Endothelial cell of umbilical vein (primary cell): ENCODE measurements around the gene EIF4E3. TPM values are rescaled to one million over a fixed set of nuclear protein-coding genes. Genes with fewer than 3 reads are reported as not detected.
A peak's percentile ranks its signal among the peaks of the same experiment; 100 is the strongest.

ENCODE experiments used
- BruUV-seq: library from RNA; stranded (reverse); fragments of 400-500 nt; replicated peaks from 2 replicates; lab custom pipeline; 2021; lab: Mats Ljungman, UMichigan
- CTCF ChIA-PET: fragments of 300-600, 350-600 bp; sonication (Branson Sonifier 250); formaldehyde crosslinking; loops from one replicate; lab custom pipeline; 2021; ENCODE audit warnings: antibody characterized with exemption, inconsistent platforms; lab: Charles Lee
- POLR2A ChIA-PET: fragments of 300-600, 350-600 bp; sonication (Branson Sonifier 250); formaldehyde crosslinking; loops from one replicate; lab custom pipeline; 2021; ENCODE audit warnings: antibody characterized with exemption, inconsistent platforms; lab: Charles Lee
- DNase-seq: peaks from one replicate; pipeline ENCODE4 v3.0.0-alpha.2; 2011; ENCODE audit warnings: low read depth, low spot score
- FAIRE-seq: peaks from 2 replicates; lab custom pipeline; 2011; peaks lifted over from hg19 to GRCh38; lab: Jason Lieb, UNC
- H2AFZ ChIP-seq: 2 replicates; pipeline ENCODE4 v1.6.0; 2012; ENCODE audit warnings: low read depth, low read length, control low read depth, inconsistent platforms
- H3K27ac ChIP-seq: 2 replicates; pipeline ENCODE4 v1.5.1; 2011; ENCODE audit warnings: low read depth, mild to moderate bottlenecking, control low read depth, low read length, moderate library complexity; ENCODE audit not compliant: insufficient read depth
- H3K27me3 ChIP-seq, 2 experiments: 2 replicates each; pipeline versions ENCODE4 v1.6.0 to v1.6.1; 2011; ENCODE audit warnings: low read length in 2 of 2, mixed read lengths in 1 of 2; ENCODE audit not compliant: control insufficient read depth in 2 of 2, insufficient read depth in 2 of 2
- H3K36me3 ChIP-seq, 2 experiments: 2 replicates in 1 of 2; 3 replicates in 1 of 2; pipeline ENCODE4 v1.5.1; 2011; ENCODE audit warnings: low read length in 2 of 2, mild to moderate bottlenecking in 1 of 2, moderate library complexity in 1 of 2; ENCODE audit not compliant: control insufficient read depth in 2 of 2, insufficient read depth in 2 of 2; ENCODE audit errors: extremely low read depth in 1 of 2
- H3K4me1 ChIP-seq: 3 replicates; pipeline ENCODE4 v1.5.1; 2011; ENCODE audit warnings: mild to moderate bottlenecking, low read length; ENCODE audit not compliant: control insufficient read depth, insufficient read depth; ENCODE audit errors: extremely low read depth
- H3K4me2 ChIP-seq: 2 replicates; pipeline ENCODE4 v1.6.1; 2011; ENCODE audit warnings: low read length, control low read depth, mixed read lengths; ENCODE audit not compliant: insufficient read depth
- H3K4me3 ChIP-seq, 3 experiments: fragments of 200-600 bp in 1 of 3; sonication (generic), shearing (Covaris generic) in 1 of 3; replicated peaks in 1 of 3; 2 replicates each; pipeline ENCODE4 v1.5.1; 2011 to 2016; ENCODE audit warnings: control low read depth in 3 of 3, low read length in 3 of 3, mild to moderate bottlenecking in 2 of 3, inconsistent platforms in 1 of 3, low read depth in 1 of 3, moderate library complexity in 1 of 3; ENCODE audit not compliant: insufficient read depth in 1 of 3
- H3K79me2 ChIP-seq: 2 replicates; pipeline ENCODE4 v1.6.0; 2012; ENCODE audit warnings: low read length, inconsistent platforms; ENCODE audit not compliant: control insufficient read depth, insufficient read depth
- H3K9ac ChIP-seq: replicated peaks from 2 replicates; pipeline ENCODE3; 2011; ENCODE audit warnings: low read length, control low read depth; ENCODE audit not compliant: insufficient read depth; ENCODE audit errors: extremely low read depth
- H3K9me1 ChIP-seq: replicated peaks from 3 replicates; pipeline ENCODE4 v1.6.0; 2011; ENCODE audit warnings: mild to moderate bottlenecking, low read length; ENCODE audit not compliant: control insufficient read depth, insufficient read depth; ENCODE audit errors: extremely low read depth
- H3K9me3 ChIP-seq: replicated peaks from 2 replicates; pipeline ENCODE4 v1.5.1; 2012; ENCODE audit warnings: low read length, inconsistent platforms; ENCODE audit not compliant: control insufficient read depth, insufficient read depth
- H4K20me1 ChIP-seq: replicated peaks from 2 replicates; pipeline ENCODE3; 2011; ENCODE audit warnings: mild to moderate bottlenecking, low read length; ENCODE audit not compliant: control insufficient read depth, insufficient read depth; ENCODE audit errors: extremely low read depth
- CTCF ChIP-seq, 2 donors: IDR thresholded peaks; 1 replicate in 1 of 2; 2 replicates in 1 of 2; pipeline ENCODE4 v1.5.1; 2011; ENCODE audit warnings: low read length in 2 of 2, mild to moderate bottlenecking in 2 of 2, moderate library complexity in 2 of 2, control low read depth in 1 of 2, inconsistent platforms in 1 of 2, low read depth in 1 of 2; ENCODE audit not compliant: insufficient read depth in 1 of 2; ENCODE audit errors: extremely low read depth in 1 of 2
- EZH2 ChIP-seq: IDR thresholded peaks from 2 replicates; pipeline ENCODE4 v1.6.1; 2012; ENCODE audit warnings: borderline replicate concordance, low read depth, mild to moderate bottlenecking, moderate library complexity, low read length, inconsistent platforms; ENCODE audit not compliant: severe bottlenecking
- FOS ChIP-seq: IDR thresholded peaks from 2 replicates; pipeline ENCODE4 v1.6.1; 2011; ENCODE audit warnings: mild to moderate bottlenecking, low read length, moderate library complexity, borderline replicate concordance; ENCODE audit not compliant: insufficient read depth
- GATA2 ChIP-seq: IDR thresholded peaks from 2 replicates; pipeline ENCODE4 v1.7.0; 2011; ENCODE audit warnings: low read depth, mild to moderate bottlenecking, moderate library complexity, mixed read lengths, low read length; ENCODE audit not compliant: insufficient read length, insufficient read depth
- JUN ChIP-seq: IDR thresholded peaks from 2 replicates; pipeline ENCODE4 v1.6.1; 2011; ENCODE audit warnings: borderline replicate concordance, low read depth; ENCODE audit not compliant: insufficient read length, insufficient read depth
- MAX ChIP-seq: IDR thresholded peaks from 2 replicates; pipeline ENCODE4 v1.6.1; 2011; ENCODE audit not compliant: insufficient read depth, insufficient read length
- MYC ChIP-seq: IDR thresholded peaks from one replicate; pipeline ENCODE4 v1.6.1; 2011; ENCODE audit warnings: mild to moderate bottlenecking, low read depth, low read length
- POLR2A ChIP-seq: IDR thresholded peaks from 2 replicates; pipeline ENCODE4 v1.6.1; 2012; ENCODE audit warnings: low read depth, mild to moderate bottlenecking, control low read depth, low read length
- POLR2AphosphoS5 ChIP-seq: IDR thresholded peaks from 2 replicates; pipeline ENCODE4 v1.6.1; 2012; ENCODE audit warnings: low read depth, mild to moderate bottlenecking, control low read depth, low read length, moderate library complexity; ENCODE audit not compliant: insufficient read depth
- dilution Hi-C: fragments of 300-500 bp; cut with MboI; formaldehyde crosslinking; loops from one replicate; pipeline ENCODE4 v1.15.0; 2019; ENCODE audit warnings: low sequenced_read_pairs; ENCODE audit not compliant: extremely low pct_ligation_motif_present
- intact Hi-C: fragments of 100-400 bp; cut with micrococcal nuclease; formaldehyde crosslinking; loops from one replicate; pipeline ENCODE4 v1.10.0; 2022
- polyA plus RNA-seq, 4 experiments: library from polyadenylated mRNA; depleted of rRNA in 3 of 4; stranded (reverse) in 3 of 4; unstranded in 1 of 4; fragments of >200 nt; gene quantifications; 2 replicates each; pipeline versions ENCODE4 v1.2.1 to v1.2.3, GENCODE V29; 2011 to 2012; ENCODE audit warnings: missing spikeins in 1 of 4
- total RNA-seq: library from RNA; stranded (reverse); gene quantifications from 2 replicates; pipeline ENCODE4 v1.2.3, GENCODE V29; 2021

Gene EIF4E3
- total and polyA plus RNA-seq, 2 donors (not counting 3 experiments of a cell fraction or from before 2014, with no cell fraction given) = 1.3 to 4.9 TPM

- H3K27me3 ChIP-seq = peaks cover 22 to 29% of the 10 kb centered on the region in 2 experiments
- H2AFZ ChIP-seq = no peak overlapping the region
- dilution Hi-C loops = no loop called here
- peaks cover 5% of the 10 kb centered on the region for H3K4me1 ChIP-seq
- FAIRE-seq = no peak
- no peaks in the 10 kb centered on the region for H4K20me1 ChIP-seq
- ChIA-PET CTCF (interaction anchor here (0.7 to 3.7 kb wide), 3 partner anchors 13 to 1273 kb away, joined by 3 to 27 read pairs (median 4); no protein-coding TSS in a partner anchor), POLR2A (no interaction called here)
- peak overlapping the region in 1 of 3 experiments; percentile 43 for H3K4me3 ChIP-seq
- H3K9ac ChIP-seq = no peak overlapping the region
- H3K27ac ChIP-seq = no peak overlapping the region
- H3K36me3 ChIP-seq = no peaks in the 10 kb centered on the region
- DNase-seq = no peak
- no peaks in the 10 kb centered on the region for H3K9me1 ChIP-seq
- H3K79me2 ChIP-seq = no peaks in the 10 kb centered on the region
- intact Hi-C loops = loop anchor here (10.0 kb wide), 1 partner anchor 721 kb away; the partner anchor contains the start of gene RYBP
- TF ChIP-seq MYC (no peak), GATA2 (no peak), EZH2 (no peak), MAX (no peak), CTCF (IDR thresholded peaks at IDR 0.05; ENCODE audit: extremely low read depth in 1 of 2, insufficient read depth in 1 of 2, low read depth in 1 of 2, low read length in 2 of 2) (no peak), POLR2AphosphoS5 (no peak), POLR2A (no peak), JUN (no peak), FOS (no peak)
- no peaks in the 10 kb centered on the region for H3K9me3 ChIP-seq
- H3K4me2 ChIP-seq = peak overlapping the region; percentile 45
- no TSS peak for BruUV-seq
These were observed 1.1 kb downstream of the EIF4E3 start for GRCh38 chr3:71724171-71724453.
